GM21515 (cell line): ENCODE measurements around the gene COPS2.

Experiments used
- ATAC-seq: cut with Tn5 transposase; IDR thresholded peaks from one replicate; pipeline ENCODE4 v1.9.1; 2021; ENCODE audit not compliant: unreplicated experiment

COPS2 gene

GRCh38 chr15:49163678-49164077 lies 8.3 kb upstream of the COPS2 start:
- no peak for ATAC-seq

GRCh38 chr15:49155834-49156627 lies 632 bp upstream of the COPS2 start:
- no peak for ATAC-seq

GRCh38 chr15:49154799-49155109 lies 645 bp downstream of the COPS2 start:
- peak; percentile 16 for ATAC-seq

GRCh38 chr15:49154359-49154758 lies 1.0 kb downstream of the COPS2 start:
- no peak for ATAC-seq

DNA sequence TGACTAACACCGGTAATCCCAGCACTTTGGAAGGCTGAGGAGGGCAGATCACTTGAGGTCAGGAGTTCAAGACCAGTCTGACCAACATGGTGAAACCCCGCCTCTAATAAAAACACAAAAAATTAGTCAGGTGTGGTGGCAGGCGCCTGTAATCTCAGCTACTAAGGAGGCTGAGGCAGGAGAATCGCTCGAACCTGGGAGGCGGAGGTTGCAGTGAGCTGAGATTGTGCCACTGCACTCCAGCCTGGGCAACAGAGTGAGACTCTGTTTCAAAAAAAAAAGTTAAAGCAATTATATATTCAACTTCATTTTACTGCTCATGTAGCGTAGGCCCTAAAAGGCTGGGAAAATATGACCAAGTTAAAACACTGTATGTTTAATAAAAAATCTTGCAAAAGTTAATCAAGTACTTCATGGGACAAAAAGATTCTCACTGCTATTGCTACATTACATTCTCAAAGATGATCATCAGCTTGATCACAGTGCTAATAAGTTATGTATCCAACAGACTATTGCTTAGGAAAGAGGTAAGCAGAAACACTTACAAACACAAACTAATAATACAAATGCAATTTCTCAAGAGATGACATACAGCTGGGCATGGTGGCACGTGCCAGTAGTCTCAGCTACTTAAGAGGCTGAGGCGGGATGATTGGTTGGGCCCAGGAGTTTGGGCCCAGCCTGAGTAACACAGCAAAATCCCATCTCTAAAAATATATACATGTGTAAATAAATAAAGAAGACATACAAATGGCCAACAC lies 2.7 kb downstream of the COPS2 start:
- no peak for ATAC-seq

- ATAC-seq: no peak
Observed at GRCh38 chr15:49151831-49152230, 3.6 kb downstream of the COPS2 start.

- no peak for ATAC-seq
Observed at GRCh38 chr15:49148727-49149126, 6.7 kb downstream of the COPS2 start.

GRCh38 chr15:49148298-49148697 lies 7.1 kb downstream of the COPS2 start:
- no peak for ATAC-seq

DNA sequence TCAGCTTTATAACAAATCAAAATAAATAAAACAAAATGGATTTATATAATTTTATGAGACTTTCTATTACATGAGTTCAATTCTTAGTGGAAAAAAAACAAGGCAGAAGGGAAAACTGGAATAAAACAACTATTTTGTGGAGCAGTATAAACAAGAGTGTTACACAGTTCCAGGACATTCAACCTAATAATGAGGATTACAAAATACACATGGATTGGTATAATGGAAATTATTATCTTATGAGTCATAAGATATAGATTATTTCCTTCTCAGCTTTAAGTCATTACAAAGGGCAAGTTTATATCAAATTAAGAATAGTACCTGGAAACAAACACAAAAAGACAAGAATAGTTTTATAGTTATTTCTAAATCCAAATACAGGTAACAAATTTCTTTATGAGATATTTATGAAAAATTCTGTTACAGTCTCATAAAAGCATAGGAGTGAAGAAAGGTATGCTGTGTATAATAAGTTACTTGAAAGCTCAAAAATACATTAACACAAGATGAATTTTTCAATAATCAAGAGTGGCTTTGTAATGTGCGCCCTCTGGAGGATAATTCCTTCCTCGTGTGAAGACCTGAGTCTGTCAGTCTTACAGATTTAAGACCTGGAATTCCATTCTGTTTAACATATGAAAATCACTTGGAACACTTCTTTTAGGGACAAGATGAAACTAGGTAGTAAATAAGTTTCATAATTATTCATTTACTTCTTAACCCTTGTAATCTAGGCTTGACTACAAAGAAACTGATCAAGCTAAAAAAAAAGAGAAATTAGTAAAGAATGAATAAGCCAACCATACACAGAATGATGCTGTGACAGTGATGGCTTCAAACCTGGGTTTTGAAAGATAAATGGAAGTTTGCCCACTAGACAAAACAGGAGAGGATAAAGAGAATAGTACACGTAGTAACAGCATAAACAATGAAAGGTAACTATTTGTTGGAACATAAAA lies 9.5 kb downstream of the COPS2 start:
- no peak for ATAC-seq

- no peak for ATAC-seq
Observed at GRCh38 chr15:49137861-49138260, 17.5 kb downstream of the COPS2 start.

DNA sequence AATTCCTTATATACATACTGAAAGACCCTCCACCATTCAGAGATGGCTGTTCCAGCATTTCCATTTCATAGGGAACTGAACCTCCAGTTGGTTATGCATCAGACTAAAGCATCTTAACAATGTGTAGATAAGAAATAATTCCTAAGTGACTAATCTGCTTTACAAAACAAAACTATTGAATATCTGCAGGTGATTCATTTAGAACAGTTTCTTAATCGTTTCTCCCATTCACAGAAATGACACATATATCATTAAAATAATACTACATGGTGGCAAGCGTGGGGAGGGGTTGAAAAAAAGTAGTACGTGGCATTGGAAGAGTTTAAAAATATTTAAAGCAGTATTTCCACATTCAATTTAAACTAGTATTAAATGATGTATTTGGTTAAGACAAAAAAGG lies 19.5 kb downstream of the COPS2 start:
- ATAC-seq: no peak

GRCh38 chr15:49135342-49135857 lies 20.0 kb downstream of the COPS2 start:
- no peak for ATAC-seq

DNA sequence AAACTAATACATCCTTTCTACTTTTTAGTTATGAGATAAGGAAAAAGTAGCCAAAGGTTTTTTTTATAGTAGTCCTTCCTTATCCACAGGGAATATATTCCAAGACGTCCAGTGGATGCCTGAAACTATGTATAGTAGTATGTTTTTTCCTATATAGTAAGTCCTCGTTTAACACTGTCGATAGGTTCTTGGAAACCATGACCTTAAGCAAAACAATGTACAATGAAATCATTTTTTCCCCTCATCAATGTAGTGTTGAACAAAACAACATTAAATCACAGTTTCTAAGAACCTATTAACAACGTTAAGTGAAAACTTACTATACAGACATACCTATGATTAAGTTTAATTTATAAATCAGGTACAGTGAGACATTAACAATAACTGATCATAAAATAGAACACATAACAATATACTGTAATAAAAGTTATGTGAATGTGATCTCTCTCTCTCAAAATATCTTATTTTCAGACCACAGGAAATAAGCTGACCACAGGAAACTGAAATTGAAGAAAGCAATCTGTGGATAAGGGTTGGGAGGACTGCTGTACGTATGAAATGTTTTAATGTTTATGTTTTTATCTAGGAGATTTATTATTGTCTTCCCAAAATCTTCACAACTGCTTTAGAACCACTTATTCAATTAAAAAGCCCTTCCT lies 20.6 kb downstream of the COPS2 start:
- no peak for ATAC-seq

DNA sequence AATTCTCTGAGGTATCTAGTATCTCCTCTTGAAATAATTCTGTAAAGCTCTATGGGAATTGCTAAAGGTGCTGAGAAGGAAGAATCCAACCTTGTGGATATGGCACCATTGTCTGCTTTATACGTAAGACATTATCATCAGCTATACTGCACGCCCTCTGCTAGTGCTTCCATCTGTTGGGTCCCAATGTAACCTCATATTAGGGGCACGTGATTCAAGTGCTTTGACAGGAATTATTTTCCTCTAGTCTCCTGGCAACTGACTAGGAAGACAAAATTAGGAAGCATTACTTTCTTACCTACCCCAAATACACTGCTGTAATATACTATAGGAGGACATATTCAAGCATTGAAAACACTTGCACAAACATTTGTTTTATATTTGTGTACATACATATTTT lies 24.0 kb downstream of the COPS2 start:
- no peak for ATAC-seq

GRCh38 chr15:49124371-49124770 lies 31.0 kb downstream of the COPS2 start:
- no peak for ATAC-seq

GRCh38 chr15:49122541-49123062 lies 32.8 kb downstream of the COPS2 start:
- ATAC-seq: no peak

DNA sequence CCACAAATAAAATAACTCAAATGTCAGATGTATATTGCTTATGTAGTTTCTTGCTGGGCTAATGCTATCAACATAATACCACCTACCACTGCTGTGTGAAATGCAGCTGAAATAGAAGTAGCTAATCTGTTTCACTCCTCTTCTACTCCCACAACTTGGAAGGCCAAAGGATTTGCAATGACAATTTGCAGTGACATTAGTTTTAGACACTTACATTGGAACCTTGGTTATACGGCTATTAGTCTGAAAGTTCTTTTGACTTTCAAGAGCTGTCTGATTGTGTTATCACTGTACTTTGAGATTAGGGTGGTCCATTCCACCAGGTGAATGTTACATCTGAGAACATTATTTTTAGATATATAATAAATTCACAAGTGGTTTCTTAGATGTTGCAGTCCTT lies 33.5 kb downstream of the COPS2 start:
- ATAC-seq: no peak

GRCh38 chr15:49120832-49121231 lies 34.6 kb downstream of the COPS2 start:
- ATAC-seq: no peak

GRCh38 chr15:49116108-49116857 lies 39.1 kb downstream of the COPS2 start:
- no peak for ATAC-seq

DNA sequence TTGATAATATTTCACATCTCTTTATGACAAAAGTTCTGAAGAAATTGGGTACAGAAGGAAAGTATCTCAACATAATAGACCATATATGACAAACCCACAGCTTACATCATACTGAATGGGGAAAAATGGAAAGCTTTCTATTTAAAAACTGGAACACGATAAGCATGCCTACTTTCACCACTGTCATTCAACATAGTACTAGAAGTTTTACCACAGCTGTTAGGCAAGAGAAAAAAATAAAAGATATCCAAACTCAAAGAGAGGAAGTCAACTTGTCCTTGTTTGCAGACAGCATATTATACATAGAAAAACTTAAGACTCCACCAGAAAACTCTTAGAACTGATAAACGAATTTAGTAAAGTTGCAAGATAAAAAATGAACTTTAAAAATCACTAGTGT lies 40.3 kb downstream of the COPS2 start:
- ATAC-seq: no peak
